Loucy (cell line): ENCODE measurements around the gene MPPED2.

ENCODE experiments used
- CTCF ChIP-seq: fragments of 200-600 bp; sonication (generic); conservative IDR thresholded peaks from 2 replicates; pipeline ENCODE4 v1.5.1; 2014; ENCODE audit warnings: mild to moderate bottlenecking, antibody characterized with exemption, low read length
- EZH2phosphoT487 ChIP-seq: fragments of 200-600 bp; IDR thresholded peaks from 2 replicates; pipeline ENCODE4 v1.6.1; 2018; ENCODE audit warnings: antibody characterized with exemption, mild to moderate bottlenecking, moderate library complexity, borderline replicate concordance

GRCh38 chr11:30487200-30487898 lies 98.8 kb downstream of the MPPED2 start:
- TF ChIP-seq CTCF (no peak), EZH2phosphoT487 (no peak)
